Adrenal gland (tissue), 12 donors: ENCODE measurements around the gene CAPN2. TPM values are rescaled to one million over a fixed set of nuclear protein-coding genes. Genes with fewer than 3 reads are reported as not detected.
A peak's percentile ranks its signal among the peaks of the same experiment; 100 is the strongest.

Experiments used
- DNase-seq, 7 donors: peaks; one replicate each; pipeline ENCODE4 v3.0.0-alpha.2; 2019 to 2020
- H3K27ac ChIP-seq, 5 donors: fragments of 200-600 bp; sonication (generic) in 4 of 5; 1 replicate in 3 of 5; 2 replicates in 2 of 5; pipeline versions ENCODE4 v1.5.1 to v1.8.0; 2016 to 2020; ENCODE audit warnings: mild to moderate bottlenecking in 1 of 5
- H3K27me3 ChIP-seq: fragments of 200-600 bp; 2 replicates; pipeline ENCODE4 v1.8.0; 2021
- H3K36me3 ChIP-seq, 2 donors: fragments of 200-600 bp; replicated peaks in 1 of 2; 1 replicate in 1 of 2; 2 replicates in 1 of 2; pipeline versions ENCODE4 v1.5.1 to v1.8.0; 2018 to 2022
- H3K4me1 ChIP-seq, 2 donors: fragments of 200-600 bp; replicated peaks in 1 of 2; 1 replicate in 1 of 2; 2 replicates in 1 of 2; pipeline versions ENCODE4 v1.5.1 to v1.8.0; 2018 to 2021
- H3K4me3 ChIP-seq, 4 donors: fragments of 200-600 bp; sonication (generic) in 3 of 4; one replicate each; pipeline ENCODE4 v1.5.1; 2016 to 2018
- H3K9me3 ChIP-seq, 3 donors: fragments of 200-600 bp; sonication (generic) in 1 of 3; replicated peaks in 1 of 3; 1 replicate in 2 of 3; 2 replicates in 1 of 3; pipeline versions ENCODE4 v1.5.1 to v1.8.0; 2016 to 2021
- CTCF ChIP-seq, 6 experiments: fragments of 450-650 bp in 4 of 6; fragments of 200-600 bp in 2 of 6; sonication (generic) in 1 of 6; IDR thresholded peaks; 1 replicate in 5 of 6; 2 replicates in 1 of 6; pipeline versions ENCODE4 v1.5.1 to v1.8.0; 2016 to 2021; ENCODE audit warnings: antibody characterized with exemption in 6 of 6, mild to moderate bottlenecking in 2 of 6, moderate library complexity in 1 of 6
- POLR2A ChIP-seq, 2 donors: fragments of 450-650 bp; IDR thresholded peaks; one replicate each; pipeline ENCODE4 v1.6.1; 2017; ENCODE audit warnings: antibody characterized with exemption in 2 of 2, mild to moderate bottlenecking in 2 of 2, moderate library complexity in 1 of 2
- WGBS, 4 donors: extraction: QIAGEN DNeasy Blood & Tissue Kit in 2 of 4; methylation state at CpG; one replicate each; pipeline versions ENCODE4 v1.1.5 to v1.1.7; 2013 to 2017; 5-methylcytosine and 5-hydroxymethylcytosine counted together
- intact Hi-C, 2 donors: fragments of 100-400 bp; cut with DNase I; formaldehyde crosslinking; loops; one replicate each; pipeline versions ENCODE4 v1.14.1 to v1.15.0; 2022 to 2023
- polyA plus RNA-seq, 3 donors: library from polyadenylated mRNA; stranded (reverse); fragments of 200-250 nt in 2 of 3; fragments of 350-450 nt in 1 of 3; fragmentation: Illumina TruSeq in 1 of 3; extraction: RNeasy Lipid Tissue Mini Kit (QIAGEN cat#74804) in 1 of 3; gene quantifications; one replicate each; pipeline ENCODE4 v1.2.3, GENCODE V29; 2013 to 2014
- total RNA-seq, 9 donors: library from RNA; depleted of rRNA in 4 of 9; stranded (reverse); fragments of >200 nt in 4 of 9; fragments of 120-200 nt in 1 of 9; fragmentation: NEBNext Ultra II Directional in 1 of 9; extraction: Animal tissue kit (Norgen Biotek cat#: 25700) in 1 of 9; gene quantifications; one replicate each; pipeline versions ENCODE4 v1.1.0 to v1.2.4, GENCODE V29; 2013 to 2023
- donor health status: healthy with polysubstance abuse.
- donor health status: Bipolar disorder and iron deficiency.
- donor health status: DM: yes; HTN: yes; CAD: no.
- donor health status: DM: no; HTN: no; CAD: no.
- donor health status: DM: no; HTN: no; CAD: no.
- donor health status: DM: yes; HTN: yes; CAD: no.

CAPN2 gene
- total and polyA plus RNA-seq, 12 donors: 110 to 366 (median 199) TPM

DNA sequence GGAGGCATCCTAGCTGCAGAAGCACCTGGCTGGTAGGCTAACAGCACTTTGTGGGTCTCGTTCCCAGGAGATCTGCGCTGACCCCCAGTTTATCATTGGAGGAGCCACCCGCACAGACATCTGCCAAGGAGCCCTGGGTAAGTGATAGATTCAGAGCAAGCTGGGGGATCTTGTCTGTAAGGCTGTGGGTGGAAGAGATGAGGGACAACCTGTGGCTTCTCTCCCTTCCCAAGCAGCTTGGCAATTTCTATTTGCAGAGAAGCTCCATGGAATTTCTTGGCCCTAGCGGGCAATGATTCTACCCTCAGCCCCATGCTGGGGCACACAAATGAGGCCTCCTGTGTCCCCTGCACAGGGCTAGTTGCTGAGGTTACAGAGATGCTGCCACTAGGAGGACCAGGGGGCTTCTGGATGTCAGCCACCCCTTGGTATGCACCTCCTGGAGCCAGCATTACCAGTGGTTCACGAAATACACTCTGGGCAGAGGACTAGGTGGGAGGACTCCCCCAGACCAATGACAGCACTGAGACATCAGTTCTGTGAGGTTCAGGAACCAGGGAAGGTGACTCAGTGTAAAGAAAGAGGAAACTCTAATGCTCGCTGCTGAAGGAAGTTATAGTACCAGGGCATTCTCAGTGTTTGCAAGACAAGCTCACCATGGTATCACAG is 5.5 kb downstream of the CAPN2 start:
- no peaks in the 10 kb centered on the region for H3K27me3 ChIP-seq
- H3K4me3 ChIP-seq: no peak overlapping the region
- DNase-seq: no peak
- peak overlapping the region in 2 of 5 donors; percentile 2 to 40 for H3K27ac ChIP-seq
- H3K36me3 ChIP-seq: peaks cover 0 to 34% of the 10 kb centered on the region in 2 donors
- intact Hi-C loops: no loop called here
- H3K4me1 ChIP-seq: peaks cover 52 to 67% of the 10 kb centered on the region in 2 donors
- TF ChIP-seq CTCF (IDR thresholded peaks at IDR 0.05): no peak
- TF ChIP-seq POLR2A (IDR thresholded peaks at IDR 0.05): no peak
- WGBS, 4 donors: 89 to 92% (median 90%) methylated on average over 5 to 6 of the region's 6 CpGs
- no peaks in the 10 kb centered on the region for H3K9me3 ChIP-seq

DNA sequence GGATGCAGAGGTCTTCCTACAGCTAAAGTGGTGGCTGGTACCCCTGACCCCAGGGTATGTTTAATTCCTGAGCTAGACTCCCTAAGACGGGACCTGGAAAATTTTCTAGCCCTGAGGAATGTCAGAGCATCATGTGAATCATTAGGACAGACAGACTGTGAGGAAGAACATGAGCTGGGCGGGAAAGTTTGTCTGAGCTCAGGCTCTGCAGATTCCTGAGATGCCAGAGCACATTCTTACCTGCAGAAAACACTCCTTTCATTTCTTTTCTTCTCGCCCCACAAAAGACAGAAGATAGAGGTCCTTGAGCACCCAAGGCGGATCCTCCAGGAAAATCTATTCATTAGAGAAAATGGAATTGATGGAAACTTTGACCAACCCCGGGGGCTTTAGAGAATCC is 6.5 kb downstream of the CAPN2 start:
- intact Hi-C loops: no loop called here
- Histone ChIP-seq H3K9me3 (no peaks in the 10 kb centered on the region), H3K4me1 (peaks cover 43 to 63% of the 10 kb centered on the region in 2 donors), H3K4me3 (no peak overlapping the region), H3K27me3 (no peaks in the 10 kb centered on the region), H3K27ac (peak overlapping the region in 1 of 5 donors; percentile 13), H3K36me3 (peaks cover 0 to 37% of the 10 kb centered on the region in 2 donors)
- no peak for DNase-seq
- TF ChIP-seq CTCF (IDR thresholded peaks at IDR 0.05) (no peak), POLR2A (IDR thresholded peaks at IDR 0.05) (no peak)
- 67 to 72% (median 68%) methylated on average over 5 of the region's 5 CpGs for WGBS, 4 donors

DNA sequence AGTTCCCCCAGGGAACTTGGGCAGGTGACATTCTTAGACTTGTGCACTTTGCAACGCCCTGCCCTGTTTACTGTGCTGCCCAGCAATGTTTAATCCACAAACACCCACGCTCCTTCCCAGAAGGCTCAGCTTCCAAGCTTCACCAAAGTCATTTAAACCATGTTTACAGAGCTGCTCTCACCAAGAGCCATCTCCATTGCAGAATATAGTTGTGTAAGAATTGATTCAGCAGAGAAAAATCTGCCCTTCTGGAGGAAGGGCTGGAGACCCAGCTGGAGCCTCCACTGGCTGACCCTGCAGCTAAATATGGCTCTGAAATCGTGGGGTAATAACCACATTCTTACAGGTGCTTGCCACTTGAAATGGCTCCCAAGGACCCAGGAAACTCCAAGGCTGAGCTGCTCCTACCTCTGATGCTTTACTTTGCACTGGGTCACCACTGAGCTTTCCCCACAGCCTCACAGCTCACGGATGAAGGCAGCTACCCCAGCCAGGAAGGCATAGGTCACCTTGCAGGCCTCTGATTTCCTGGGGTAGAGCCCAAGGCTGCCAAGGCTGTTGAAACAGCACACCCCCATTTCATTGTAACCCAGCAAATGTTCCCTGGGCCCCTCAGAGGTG is 8.7 kb downstream of the CAPN2 start:
- Histone ChIP-seq H3K4me1 (peaks cover 30 to 52% of the 10 kb centered on the region in 2 donors), H3K27ac (peak overlapping the region; percentile 4 to 83 (median 52))

More for the DNA sequence above, 8.7 kb downstream of the CAPN2 start:
- intact Hi-C loops: no loop called here
- 41 to 62% (median 51%) methylated on average over 4 of the region's 4 CpGs for WGBS, 4 donors
- TF ChIP-seq POLR2A (IDR thresholded peaks at IDR 0.05) (no peak), CTCF (IDR thresholded peaks at IDR 0.05) (no peak)
- Histone ChIP-seq H3K4me3 (no peak overlapping the region), H3K36me3 (peaks cover 0 to 37% of the 10 kb centered on the region in 2 donors), H3K27me3 (no peaks in the 10 kb centered on the region), H3K9me3 (no peaks in the 10 kb centered on the region)
- DNase-seq: peak in 4 of 7 donors; percentile 41 to 68 (median 43)
